ENCODE measurements around the gene TNRC18. TPM values are rescaled to one million over a fixed set of nuclear protein-coding genes. Genes with fewer than 3 reads are reported as not detected.
A peak's percentile ranks its signal among the peaks of the same experiment; 100 is the strongest.

The TNRC18 gene
- polyA plus RNA-seq, 4 donors, result 97.6 to 145 (median 131) TPM

DNA sequence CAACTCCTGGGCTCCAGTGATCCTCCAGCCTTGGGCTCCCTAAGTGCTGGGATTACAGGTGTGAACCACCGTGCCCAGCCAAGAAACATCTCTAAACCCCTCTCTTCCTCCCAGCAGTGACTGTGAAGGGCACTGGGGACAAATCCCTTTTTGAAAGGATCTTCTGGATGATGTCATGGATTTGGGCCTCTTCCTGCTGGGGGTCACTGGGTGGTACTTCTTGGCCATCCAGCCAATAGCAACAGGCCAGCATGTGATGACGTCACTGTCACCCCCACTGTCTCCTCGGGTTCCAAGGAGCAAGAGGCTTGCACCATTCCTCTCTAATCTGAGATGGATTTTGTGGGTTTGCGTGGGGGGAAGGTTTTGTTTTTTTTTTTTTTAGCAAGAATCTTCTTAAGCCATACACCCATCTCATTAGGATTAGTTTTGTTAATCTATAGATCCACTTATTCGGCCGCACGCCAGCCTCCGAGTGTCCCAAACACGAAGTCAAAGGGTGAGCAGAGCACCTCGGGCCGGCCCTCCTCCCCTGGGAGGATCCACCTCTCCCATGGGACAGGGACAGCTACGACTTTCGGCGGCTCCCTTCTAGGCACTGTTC, 29.4 kb upstream of the TNRC18 start:
- no peak for DNase-seq (ENCODE audit: low read depth in 4 of 4, low spot score in 2 of 4)

DNA sequence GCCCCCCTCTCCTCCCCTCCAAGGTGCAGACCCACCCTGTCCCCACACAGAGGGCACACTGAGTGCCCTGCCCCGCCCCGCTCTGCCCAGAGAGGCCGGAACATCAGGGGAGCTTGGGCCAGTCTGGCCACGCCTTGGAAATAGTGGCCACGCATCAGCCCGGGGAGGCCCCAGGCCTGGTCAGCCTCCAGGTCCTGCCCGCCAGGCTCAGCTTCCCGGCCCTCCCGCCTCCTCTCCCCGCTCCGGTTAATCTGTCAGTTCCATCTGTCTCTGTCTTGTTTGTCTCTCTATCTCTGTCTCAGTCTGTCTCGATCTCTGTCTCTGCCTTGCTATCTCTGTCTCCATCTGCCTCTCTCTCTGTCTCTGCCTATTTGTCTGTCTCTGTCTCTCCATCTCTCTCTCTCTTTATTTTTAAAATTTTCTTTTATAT, 28.9 kb upstream of the TNRC18 start:
- no peak for DNase-seq (ENCODE audit: low read depth in 4 of 4, low spot score in 2 of 4)

DNA sequence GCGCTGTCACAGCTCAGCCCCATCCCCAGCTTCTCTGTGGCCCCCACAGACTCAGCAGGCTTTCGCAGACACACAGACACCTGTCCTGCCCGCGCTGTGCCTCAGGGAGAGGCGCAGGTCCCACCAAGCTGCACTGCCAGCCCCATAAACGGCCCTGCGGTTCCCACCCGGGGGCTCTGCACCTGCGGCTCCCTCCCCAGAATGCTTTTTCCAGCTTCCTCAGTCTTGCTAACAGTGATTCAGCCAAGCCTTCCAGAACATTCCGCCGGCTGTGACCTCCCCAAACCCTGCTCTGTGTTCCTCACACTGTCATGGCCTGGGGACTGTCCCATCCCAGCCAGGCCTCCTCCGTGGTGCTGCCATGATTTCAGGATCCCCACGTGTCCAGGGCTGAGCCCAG, 27.8 kb upstream of the TNRC18 start:
- DNase-seq (ENCODE audit: low read depth in 4 of 4, low spot score in 2 of 4), result no peak

DNA sequence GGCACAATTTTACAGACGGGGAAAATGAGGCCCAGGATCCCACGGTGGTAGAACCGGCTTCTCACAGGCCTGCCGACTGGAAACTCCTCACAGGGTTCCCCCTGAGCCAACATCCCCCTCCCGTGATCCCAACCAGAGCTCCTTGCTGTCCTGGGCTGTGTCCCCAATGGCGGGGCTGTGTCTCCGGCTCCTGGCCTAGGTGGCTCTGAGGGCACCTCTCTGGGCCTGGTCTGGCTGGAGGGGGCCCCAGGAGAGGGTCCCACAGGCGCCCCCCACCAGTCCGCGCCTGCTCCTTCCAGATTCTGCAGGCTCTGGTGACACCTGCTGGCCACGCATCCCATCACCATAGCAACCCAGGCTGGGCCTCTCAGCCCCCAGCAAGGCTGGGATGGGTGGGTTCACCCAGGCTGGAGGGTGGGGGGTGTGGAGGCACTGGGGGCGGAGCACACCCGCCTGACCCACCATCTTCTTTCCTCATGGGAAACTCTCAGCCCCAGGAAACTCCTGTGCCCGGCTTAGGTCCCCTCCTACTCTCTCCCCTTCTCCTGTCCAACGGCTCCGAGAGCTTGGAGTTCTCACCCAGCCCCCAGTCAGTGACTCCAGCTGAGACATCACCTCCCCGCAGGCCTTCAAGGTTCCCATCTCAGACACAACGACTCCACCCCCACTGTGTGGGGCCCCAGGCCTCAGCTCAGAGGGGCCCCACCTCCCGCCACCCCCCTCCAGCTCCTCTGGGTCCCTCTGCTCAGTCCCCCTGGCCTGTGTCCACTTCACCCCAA, 27.1 kb upstream of the TNRC18 start:
- DNase-seq (ENCODE audit: low read depth in 4 of 4, low spot score in 2 of 4), result peak in 1 of 4 donors; percentile 41

DNA sequence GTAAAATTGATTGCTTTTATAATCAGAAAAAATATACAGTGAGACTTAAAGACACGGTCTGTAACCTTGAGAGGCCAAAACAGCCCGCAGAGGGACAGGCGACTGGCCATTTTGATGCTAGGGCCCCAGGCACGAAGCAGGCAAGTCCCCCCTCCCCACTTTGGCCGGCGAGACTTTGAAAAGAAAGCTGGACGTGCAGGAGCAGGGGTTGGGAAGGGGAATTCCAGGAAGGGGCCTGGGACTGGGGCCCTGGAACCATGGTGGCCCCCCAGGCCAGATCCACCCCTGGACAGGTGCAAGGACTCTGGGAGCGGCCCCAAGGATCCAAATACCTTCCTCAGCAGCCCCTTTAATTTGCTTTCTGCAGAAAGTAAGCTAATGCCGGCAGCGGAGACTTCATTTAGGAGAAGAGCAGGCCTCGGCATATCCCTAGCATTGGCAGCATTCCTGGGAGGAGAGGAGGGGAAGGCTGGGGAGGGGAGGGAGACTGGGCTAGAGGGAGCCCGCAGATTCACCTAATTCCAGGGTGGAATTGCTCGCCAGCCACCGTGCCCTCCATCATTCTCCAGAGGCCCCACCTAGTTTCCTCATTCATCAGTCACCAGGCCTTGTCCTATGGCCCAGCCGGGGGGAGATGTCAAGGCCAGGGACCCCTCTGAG, 24.9 kb upstream of the TNRC18 start:
- DNase-seq (ENCODE audit: low read depth in 4 of 4, low spot score in 2 of 4), result no peak

DNA sequence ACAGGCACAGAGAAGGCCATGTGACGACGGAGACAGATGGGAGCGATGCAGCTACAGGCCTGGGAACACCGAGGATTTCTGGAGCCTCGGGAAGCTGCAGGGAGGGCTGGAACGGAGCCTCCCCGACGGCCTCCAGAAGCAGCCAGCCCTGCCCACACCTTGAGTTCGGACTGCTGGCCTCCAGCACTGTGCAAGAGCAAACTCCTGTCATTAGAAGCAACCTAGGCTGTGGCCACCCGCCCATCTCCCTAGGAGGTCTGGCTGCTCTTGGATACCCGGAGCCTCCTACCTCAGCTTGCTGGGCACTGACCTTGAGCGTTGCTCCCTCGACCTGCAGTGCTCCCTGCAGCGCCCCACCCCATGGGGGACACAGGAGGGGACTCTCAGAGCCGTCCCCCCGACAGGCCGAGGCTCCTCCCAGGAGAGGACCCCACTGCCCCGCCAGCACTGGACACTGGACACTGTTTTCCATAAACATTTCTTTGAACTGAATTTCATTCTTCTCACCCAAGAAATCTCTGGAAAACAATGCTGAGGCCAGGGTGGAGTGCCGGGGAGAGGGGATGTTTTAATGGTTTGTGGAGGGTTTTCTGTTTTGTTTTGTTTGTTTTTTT, 22.5 kb upstream of the TNRC18 start:
- no peak for DNase-seq (ENCODE audit: low read depth in 4 of 4, low spot score in 2 of 4)

DNA sequence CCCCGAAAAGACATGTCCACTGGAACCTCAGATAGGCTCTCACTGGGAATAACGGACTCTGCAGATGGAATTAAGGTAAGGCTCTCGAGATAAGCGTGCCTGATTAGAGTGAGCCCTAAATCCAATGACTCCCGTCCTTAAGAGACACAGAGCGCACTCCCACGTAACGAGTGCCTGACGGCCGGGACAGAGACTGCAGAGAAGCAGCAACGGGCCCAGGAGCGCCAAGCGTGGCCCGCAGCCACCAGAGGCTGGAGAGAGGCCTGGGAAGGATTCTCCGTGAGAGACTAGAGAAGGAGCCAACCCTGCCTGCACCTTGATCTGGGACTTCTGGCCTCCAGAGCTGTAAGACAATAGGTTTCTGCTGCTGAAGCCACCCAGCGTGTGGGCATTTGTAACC, 20.0 kb upstream of the TNRC18 start:
- DNase-seq (ENCODE audit: low read depth in 4 of 4, low spot score in 2 of 4), result no peak

DNA sequence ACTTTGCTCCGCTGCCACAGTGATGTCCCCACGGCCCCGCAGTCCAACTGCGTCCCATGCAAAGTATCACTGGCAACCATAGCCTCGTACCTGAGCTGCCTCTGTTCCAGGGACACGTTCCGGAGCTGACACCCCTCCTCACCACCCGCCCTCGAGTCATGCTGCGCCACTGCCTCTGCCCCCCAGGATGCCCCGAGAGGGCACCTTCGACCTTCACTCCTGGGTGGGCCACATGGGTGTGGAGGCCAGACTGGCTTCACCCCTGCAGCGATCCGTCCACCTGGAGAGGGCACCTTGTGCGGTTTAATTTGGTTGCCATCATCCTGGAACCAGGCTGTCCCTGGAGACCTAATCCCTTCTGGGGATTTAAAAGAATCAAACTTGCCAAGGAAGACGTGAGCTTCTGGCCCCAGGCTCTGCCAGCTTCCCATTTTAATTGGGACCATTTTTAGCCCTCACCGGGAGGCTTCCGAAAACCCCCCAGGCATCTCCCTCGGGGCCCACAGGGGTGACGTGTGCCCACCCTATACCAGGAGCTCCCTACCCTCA, 19.2 kb upstream of the TNRC18 start:
- no peak for DNase-seq (ENCODE audit: low read depth in 4 of 4, low spot score in 2 of 4)

DNA sequence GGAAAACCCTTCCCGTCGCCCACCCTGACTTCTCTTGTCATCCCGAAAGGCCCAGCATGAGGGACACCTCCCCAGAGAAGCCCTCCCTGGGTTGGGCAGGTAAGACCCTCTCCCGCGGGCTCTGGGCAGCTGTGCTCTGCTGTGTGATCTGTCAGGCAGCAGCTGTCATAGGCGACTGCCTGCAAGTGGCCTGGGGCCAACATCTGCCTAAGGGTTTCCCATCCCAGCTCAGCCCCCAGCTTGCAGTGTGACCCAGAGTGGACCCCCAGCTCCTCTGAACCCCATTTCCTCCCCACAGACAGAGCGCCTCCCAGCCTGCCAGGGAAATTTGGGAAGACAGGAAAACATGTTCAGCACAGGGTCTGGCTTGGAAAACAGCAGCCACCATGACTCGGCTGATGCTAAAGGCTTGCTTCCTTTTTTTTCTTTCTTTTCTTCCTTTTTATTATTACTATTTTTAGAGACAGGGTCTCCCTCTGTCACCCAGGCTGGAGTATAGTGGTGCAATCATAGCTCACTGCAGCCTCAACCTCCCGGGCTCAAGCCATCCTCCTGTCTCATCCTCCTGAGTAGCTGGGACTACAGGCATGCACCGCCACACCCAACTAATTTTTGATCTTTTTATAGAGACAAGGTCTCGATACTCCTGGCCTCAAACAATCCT, 18.3 kb upstream of the TNRC18 start:
- no peak for DNase-seq (ENCODE audit: low read depth in 4 of 4, low spot score in 2 of 4)

DNA sequence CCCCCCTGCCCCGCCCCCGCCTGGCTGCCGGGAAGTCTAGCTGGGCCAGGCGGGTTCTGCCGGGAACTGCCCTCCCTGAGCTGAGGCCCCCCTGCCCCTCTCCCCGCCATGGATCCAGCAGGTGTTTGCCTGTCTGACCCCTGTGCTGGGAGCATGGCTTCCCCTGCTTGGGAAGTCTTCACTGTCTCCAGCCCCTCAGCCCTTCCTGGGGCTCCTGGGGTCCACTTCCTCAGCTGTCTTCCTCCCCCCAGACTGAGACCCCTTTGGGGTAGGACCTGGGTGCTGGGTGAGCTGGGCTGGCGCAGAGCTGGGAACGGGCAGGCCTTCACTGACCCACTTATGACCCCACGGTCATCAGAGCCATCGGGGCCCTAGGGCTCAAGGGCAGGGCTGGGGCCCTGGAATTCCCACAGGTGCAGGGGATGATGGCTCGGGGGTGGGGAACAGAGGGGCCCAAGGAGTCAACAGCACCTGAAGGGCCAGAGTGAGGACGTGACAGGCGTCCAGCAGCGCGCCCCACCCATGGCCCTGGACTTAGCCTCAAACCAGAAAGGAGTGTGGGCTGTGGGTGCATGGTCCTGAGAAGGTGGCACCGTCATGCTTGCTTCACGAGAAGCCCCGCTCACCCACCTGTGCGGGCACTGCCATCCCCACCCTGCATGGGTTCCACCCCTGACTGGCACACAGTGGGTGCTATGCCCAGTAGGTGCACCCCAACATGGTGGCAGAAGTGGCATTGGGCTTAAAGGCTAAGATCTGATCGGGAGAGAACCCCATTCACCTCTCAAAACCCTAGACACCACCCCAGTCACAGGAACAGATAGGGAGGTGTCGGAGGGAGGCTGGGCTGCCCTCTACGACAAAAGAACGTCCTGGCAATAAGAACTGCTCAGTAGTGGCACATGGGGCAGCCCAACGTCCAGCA, 16.2 kb upstream of the TNRC18 start:
- DNase-seq (ENCODE audit: low read depth in 4 of 4, low spot score in 2 of 4), result no peak

DNA sequence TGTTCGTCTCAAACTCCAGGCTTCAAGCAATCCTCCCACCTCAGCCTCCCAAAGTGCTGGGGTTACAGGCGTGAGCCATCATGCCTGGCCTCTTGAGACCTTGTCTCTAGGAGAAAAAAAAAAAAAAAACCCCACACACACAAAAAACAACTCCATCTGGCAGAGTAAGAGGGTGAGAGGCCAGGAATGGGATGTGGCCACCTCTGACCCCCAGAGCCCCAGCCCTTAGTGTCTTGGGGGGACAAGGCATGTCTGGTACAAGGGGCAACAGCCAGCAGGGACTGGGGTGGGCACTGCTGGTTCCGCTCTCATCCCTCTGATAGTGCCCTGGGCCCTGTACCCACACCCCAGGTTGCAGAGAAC, 15.6 kb upstream of the TNRC18 start:
- no peak for DNase-seq (ENCODE audit: low read depth in 4 of 4, low spot score in 2 of 4)

DNA sequence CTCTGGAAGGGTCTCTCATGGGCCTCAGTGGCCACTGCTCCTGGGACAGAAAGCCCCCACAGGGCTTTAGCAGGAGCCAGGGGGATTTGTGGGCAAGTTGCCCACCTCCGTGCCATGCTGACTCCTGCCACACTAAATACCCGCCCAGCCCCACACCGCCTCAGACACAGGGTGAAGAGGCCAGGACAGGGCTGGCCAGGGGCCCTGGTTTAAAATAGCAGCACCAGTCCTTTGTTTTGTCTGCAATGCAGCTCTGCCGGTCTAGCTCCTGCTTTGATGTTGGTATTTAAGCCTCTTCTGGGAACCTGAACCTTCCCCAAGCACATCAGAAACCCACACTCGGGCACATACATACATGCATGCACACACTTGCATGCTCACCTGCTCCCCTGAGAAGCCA, 14.4 kb upstream of the TNRC18 start:
- no peak for DNase-seq (ENCODE audit: low read depth in 4 of 4, low spot score in 2 of 4)

DNA sequence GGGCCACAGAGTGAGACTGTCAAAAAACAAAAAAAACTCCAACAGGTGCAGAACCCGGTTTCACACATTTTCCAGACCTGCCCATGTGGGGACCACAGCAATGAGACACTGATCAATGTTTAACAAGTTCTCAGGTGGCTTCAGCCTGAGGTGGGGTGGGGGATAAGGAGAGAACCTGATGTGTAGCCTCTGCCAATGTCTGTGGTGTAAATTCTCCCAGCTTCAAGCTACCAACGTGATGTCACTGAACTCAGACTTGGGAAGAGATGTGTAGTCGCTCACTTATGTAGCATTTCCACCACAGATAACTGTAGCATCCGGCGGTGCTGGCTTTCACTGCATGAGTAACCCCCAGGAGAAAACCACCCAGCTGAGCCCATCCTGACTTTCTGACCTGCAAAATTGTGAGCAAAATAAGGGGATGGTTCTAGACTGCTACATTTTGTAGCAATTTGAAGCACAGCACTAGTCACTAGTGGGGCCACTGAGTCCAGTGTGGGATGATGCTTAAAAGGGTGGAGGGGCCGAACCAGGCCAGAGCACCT, 13.8 kb upstream of the TNRC18 start:
- DNase-seq (ENCODE audit: low read depth in 4 of 4, low spot score in 2 of 4), result no peak

DNA sequence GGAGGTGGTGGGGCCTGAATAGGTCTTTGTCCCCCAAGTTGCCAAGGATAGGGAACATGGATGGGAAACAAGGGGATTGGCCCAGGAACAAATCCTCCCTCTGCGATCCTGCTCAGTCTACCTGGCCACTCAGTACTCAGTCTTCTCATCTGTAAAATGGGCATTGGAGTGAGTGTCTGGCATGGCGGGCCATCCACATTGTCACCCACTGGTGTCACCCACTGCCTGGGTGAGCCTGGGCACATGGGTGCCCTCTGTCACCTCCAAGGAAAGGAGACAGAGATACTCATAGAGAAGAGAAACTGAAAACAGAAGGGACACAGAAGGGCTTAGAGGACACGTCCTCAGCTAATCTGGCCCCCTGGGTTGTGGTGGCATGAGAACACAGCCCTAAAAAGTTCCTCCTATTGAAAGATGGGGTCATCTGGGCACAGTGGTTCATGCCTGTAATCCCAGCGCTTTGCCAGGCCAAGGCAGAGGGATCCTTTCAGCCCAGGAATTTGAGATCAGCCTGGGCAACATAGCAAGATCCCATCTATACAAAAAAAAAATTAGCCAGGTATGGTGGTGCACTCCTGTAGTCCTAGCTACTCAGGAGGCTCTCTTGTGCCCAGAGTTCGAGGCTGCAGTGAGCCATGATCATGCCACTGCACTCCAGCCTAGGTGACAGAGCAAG, 12.5 kb upstream of the TNRC18 start:
- DNase-seq (ENCODE audit: low read depth in 4 of 4, low spot score in 2 of 4), result no peak

DNA sequence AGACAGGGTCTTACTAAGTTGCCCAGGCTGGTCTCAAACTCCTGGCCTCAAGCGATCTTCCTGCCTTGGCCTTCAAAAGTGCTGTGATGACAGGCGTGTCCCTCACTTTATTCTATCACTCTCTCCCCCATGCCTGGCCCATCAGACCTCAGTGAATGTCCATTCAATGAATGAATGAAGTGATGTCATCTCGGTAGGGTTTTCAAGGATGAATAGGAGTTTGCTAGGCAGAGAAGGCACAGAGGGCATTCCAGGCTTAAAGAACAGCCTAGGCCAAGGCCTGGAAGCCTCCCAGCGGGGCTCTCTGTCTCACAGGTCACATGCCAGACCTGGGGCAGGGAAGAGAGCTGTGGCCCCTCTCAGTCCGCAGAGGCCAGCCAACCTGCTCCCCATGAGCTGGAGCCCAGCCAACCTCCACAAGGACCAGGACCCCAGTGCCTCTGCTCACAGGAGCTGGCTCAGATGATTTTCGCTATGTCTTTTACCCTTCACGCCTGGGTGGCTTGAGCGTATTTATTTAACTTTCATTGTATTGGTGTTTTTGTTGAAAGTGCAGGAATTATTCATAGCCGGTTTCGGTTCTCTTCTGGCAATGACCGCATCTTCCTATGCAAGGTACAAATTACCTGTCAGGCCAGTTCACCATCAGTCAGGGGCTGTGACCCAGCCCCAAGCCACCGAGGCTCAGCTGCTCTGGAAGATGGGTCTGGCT, 11.8 kb upstream of the TNRC18 start:
- no peak for DNase-seq (ENCODE audit: low read depth in 4 of 4, low spot score in 2 of 4)

DNA sequence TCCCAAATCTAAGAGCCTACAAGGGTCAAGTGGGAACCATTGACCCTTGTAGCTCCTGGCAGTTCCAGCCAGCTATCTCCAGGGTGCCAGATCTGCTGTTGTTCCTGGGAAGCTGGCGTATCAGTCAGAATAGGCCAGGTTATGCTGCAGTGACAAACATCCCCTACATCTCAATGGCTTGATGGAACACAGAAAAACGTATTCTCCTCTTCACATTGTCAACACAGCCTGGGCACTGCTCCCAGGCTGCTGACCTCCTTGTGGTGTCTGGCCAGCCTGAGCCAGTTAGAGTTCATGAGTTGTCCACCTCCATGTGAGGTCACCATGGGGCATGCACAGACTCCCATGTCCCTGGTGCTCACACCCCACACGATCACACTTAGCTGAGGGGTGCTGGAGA, 9.5 kb upstream of the TNRC18 start:
- no peak for DNase-seq (ENCODE audit: low read depth in 4 of 4, low spot score in 2 of 4)

DNA sequence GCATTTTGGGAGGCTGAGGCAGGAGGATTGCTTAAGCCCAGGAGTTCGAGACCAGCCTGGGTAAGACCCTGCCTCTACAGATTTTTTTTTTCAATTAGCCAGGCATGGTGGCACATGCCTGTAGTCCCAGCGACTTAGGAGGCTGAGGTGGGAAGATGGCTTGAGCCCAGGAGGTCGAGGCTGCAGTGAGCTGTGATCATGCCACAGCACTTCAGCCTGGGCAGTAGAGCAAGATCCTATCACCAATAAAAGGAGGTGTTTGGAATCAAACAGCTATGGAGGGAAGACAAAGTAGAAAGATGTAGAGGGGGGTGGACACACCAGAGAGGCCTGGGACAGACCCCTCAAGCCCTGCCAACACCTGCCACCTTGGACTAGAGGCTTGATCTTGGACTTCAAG, 9.1 kb upstream of the TNRC18 start:
- DNase-seq (ENCODE audit: low read depth in 4 of 4, low spot score in 2 of 4), result no peak

DNA sequence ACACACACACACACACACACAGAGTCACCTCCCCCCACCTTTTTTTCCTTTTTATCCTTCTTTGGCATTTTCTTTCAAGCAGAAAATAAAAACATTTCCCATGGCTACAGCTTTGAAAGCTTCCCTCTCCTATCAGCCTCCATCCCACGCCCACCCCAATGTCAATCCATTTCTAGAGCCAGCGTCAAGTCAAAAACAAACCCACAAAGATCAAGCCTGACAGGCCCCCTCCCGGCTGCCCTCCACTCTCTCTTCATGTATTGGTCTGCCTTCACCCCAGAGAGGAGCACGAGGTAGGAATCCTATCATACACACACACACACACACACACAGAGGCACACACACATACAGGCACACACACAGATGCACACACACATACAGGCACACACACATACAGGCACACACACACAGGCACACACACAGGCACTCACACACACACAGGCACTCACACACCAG, 8.0 kb upstream of the TNRC18 start:
- no peak for DNase-seq (ENCODE audit: low read depth in 4 of 4, low spot score in 2 of 4)

Measured in left renal cortex interstitium (tissue), 4 donors.